NCI-H1694 treated with DMSO at 0.1 percent for 48 hours (cell line): ENCODE data around the gene GNAQ.

Source experiments
- DNase-seq: peaks from one replicate; lab custom pipeline; 2025; lab: John Stamatoyannopoulos, UW

The GNAQ gene

DNA sequence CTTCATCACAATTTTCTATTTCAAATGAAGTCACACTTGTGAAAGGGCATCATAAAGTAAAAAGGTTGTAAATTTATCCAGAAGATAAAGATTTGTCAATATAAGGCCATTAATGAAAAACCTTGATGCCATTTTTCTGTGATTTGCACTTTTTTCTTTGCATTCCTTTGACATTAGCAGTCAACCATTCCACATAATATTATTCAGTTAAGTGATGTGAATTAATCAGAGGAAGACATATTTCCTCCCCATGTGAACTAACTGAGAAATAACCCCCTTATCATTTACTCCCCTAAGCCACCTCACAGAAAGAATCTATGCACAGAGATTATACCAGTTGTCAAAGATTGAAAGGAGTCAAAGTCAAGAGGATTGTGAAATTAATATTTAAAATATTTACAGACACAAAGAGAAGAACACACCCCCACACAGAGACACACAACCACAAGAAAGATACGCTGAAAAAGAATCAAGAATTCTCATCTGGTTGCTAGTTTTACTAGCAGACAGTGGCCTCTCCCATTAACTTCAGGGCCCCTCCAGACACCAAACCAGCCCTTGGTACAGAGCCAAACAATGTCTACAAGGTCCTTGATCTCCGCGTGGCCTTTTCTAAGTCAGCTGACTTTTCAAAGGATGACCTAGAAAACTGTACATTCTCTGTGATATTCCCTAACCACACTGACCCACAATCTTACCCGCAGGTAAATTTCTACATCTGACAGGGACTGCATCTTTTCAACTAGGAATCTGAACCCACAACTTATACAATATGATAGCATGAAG, 29.5 kb downstream of the GNAQ start:
- no peak for DNase-seq

DNA sequence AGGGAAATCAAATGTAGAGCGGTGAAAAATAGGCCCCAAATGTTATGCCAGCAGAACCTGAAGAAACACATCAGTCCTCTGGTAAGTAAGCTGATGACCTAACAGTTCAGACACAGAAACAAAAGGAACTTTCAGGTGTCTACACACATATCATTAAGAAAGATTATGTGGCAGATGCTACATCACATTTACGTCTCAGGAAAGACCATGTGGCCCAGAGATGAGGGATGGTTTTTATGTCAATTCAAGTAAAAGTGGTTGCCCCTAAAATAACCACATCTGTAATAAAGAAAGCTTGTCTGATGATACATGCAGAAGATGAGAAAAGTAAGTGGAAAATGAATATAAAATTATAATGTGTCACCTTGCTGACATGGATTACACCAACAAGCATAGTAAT, 31.4 kb downstream of the GNAQ start:
- no peak for DNase-seq

DNA sequence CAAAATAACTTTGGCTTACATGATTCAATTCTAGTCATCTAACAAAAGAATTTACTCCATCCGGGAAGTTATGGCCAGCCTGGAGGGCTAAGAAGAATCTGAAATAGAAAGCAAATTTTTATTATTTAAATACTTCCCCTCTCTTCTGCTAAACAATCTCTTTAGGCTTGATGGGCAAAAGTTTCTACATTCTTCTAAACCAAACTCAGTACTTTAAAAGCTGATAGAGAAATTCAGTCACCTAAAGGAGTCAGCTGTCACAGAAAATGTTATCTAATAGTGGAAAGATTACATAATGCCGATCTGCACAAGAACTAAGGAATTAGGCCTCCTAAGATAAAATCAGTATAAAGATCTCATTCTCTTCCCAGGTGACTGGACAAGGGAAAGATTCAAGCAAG, 32.4 kb downstream of the GNAQ start:
- no peak for DNase-seq

DNA sequence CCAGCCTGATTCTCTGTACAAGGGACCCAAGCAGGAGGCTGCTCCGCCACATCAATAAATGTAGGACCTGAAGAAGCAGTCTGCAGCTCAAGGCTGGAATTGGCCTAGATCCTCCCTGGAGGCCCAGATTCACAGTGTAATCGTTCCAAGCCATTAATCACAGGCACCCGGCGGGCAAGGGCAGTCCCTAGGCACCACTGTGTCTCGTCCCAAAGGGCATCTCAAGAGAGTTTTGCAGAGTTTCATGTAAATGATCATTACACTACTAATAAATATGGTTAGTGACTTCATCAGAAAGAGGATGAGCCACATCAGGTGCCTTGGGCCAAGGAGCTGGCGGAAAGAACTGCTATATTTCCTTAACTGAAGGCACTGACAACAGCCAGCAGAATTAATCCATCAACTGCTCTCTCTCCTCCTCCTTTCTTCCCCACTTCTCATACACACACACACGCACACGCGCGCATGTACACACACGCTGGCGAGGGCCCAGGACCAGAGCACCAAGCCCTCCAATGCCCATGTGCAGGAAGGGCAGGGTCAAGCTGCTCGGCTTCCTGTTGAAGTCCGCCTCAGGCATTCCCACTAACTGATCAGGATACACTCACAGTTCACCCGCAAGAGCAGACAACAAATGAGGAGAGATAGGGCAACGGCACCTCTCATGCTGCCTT, 33.9 kb downstream of the GNAQ start:
- no peak for DNase-seq

DNA sequence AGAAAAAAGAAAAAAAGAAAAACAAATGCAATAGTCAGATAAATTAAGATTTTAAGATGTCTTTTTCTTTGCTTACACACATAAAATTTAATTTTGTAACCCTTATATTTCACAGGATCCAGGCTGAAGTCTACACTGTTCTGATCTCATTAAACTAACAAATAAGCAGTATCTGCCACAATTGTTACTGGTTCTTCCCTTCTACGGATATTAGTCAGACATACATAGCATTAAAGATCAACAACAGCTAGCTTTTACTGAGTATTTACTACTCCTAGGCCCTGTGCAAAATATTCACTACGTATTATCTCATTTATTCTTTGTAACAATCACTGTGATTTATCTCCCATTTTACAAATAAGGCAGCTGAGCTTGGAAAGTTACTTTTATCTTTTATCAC, 34.9 kb downstream of the GNAQ start:
- no peak for DNase-seq

DNA sequence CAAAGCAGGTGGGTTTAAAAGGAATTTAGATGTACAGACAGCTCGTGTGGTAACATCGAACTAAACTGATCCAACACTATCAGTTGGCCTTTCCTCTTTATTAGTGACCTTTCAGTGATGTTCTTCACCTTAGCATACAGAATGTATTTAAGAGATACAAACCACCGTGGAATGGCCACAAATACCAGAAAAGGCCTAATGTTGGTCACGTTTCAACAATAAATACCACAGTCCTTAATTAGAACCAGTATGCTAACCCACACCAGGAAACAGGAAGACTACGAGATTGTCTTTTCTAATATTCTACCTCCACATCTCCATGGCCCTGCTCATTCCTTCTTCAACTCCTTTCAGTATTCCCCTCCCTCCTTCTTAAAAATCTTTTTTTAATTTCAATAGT, 40.4 kb downstream of the GNAQ start:
- no peak for DNase-seq

DNA sequence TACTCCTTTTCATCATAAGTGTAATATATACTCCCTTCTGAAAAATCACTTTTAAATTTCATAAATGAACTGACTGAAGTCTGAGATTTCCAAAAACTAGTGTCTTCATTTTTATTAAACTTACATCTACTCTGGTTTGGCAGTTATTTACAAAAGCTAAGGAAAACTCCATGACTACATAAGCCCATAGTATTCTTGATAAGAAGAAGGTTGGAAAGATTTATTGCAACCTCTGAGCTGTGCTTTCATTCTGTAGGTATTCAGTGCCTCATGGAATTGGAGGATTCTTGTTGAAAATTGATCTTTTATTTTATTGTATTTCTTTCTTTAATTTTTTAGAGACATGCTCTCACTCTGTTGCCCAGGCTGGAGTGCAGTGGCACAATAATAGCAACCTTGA, 41.7 kb downstream of the GNAQ start:
- no peak for DNase-seq

DNA sequence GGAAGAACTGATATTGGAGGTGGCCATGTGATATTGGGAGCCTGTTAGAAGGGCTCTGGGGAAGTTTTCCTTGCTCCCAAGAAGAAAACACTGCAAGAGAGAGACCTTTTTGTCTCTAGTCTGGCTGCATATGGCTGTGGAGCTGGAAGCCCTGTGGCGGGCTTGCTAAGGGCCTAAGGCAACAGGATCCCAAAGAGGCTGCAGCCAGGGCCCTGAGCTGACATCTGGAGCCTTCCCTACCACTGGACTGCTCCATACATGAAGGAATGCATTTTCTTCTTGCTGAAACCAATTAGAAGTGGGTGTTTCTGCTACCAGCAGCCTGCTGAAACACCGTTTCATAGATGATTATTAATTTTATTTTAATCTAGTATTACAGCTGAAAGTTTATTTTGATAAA, 42.2 kb downstream of the GNAQ start:
- no peak for DNase-seq

DNA sequence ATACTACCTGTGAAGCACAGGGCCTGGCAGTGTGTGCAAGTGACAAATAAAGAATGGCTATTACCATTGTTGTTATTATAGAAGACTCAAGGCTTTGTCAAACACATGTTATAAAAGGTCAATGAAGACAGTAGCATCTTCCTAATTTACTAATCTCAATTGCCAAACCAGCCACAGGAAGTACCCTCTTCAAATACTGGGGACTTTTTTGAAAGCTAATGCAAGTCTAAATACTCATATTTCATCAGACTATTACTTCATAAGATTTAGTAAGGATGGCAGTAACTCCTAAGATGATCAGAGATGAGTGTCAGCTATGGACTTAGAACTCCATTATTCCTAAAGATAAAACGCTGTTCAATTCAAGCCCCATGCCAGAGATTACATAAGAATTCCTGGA, 43.0 kb downstream of the GNAQ start:
- DNase-seq = no peak

DNA sequence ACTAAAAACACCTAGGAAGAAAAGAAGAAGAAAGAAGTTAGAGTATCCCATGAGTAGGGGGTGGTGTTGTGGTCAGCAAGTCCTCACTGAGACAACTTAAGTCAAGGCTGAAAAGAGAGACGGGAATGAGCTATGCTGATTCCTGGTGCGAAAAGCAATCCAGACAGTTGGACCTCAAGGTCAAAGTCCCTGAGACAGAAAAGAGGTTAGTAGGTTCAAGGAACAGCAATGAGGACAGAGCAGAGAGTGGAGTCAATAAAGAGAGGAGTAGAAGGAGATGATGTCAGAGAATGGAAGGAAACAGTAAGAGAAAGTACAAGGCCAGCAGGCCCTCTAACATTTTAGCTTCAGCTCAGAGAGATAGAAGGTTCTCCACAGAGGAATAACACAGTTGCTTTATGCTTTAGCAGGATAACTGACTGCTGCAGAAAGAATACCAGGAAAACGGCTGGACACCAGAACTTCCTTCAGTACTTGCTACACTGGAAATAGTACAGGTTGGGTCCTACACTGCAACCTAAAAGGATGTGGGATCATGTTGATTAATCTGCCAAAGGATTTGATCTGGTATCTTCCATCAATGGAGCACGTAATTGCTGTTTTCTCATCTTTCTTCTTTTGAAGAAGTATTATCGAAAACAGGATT, 43.6 kb downstream of the GNAQ start:
- no peak for DNase-seq

DNA sequence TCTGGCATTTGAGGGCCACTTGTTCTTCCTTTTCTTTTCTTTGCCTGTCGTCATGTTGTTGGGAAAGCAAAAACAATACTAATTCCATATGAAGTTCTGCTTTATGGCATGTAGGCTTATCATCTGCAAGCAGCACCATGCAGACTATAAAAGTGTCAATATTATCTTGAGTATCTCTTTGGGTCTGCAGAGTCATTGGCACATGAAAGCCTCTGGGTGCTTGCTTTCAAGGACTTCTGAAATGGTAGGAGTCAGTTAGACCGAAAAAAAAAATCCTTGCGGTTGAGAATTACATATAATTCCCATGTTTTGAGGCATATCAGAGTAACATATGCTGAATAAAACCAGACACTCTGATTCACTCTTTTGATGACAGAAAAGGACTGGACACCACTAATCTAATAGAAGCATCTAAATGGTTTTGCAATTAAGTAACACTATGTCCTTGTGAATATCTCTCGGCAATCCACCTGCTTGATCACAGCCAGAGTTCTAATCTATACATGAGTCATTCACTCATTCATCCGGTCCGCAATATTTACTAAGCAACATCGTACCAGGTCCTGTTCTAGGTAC, 44.4 kb downstream of the GNAQ start:
- no peak for DNase-seq

DNA sequence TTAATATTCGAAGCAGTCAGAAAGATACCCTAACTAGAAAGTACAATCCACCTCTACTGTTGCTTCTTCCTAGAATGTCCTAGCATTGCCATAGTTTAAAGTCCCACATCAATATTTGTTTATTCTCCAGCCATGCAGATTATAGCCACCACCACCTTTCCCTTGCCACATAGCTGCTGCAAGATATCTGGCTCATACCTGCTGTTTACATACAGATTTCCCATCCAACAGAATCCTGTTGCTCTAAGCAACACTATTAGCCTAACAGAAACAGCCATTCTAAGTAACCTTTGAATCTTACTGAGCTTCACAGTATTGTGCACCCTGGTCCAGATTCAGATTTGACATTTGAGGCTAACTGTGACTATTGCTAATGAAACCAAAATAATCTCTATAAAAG, 45.6 kb downstream of the GNAQ start:
- no peak for DNase-seq

DNA sequence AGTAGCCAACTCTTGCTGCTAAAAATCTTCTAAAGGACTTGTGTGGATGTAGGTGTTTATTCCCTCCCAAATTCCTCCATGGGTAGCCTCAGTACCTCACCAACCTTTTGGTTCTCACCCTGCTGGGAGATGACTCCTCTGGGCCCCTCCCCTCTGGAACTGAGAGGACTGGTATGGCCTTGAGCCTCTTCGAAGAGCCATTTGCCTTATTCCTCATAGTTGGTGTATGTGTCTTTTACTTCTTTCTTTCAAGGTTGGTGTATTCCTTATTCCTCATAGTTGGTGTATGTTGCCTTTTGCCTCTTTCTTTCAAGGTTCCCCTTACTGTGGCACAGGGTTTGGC, 48.3 kb downstream of the GNAQ start:
- no peak for DNase-seq

DNA sequence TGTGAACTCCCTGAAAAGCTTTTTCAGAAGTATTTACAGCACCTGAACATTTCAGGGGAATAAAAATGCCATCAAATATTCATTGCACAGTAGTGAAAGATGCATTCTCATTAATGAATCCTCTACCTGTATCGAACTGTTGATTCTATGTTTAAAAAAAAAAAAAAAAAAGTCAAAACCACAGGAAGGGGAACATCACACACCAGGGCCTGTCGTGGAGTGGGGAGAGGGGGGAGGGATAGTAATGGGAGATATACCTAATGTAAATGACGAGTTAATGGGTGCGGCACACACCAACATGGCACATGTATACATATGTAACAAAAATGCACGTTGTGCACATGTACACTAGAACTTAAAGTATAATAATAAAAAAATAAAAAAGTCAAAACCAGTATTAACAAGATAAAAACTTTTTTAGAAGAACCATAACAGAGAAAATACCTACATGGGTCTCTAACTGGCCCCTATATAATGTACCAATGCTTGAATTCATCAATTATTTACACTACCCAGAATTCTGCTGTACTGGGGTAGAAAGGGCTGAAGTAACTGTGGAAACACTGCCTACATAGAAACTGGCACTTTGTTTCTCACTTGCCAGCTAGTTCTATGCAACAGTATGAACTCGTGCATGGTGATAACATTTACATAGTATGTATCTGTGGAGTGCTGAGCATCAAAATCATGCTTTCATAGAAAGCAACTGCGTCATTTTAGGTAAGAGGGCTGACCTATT, 48.9 kb downstream of the GNAQ start:
- no peak for DNase-seq

DNA sequence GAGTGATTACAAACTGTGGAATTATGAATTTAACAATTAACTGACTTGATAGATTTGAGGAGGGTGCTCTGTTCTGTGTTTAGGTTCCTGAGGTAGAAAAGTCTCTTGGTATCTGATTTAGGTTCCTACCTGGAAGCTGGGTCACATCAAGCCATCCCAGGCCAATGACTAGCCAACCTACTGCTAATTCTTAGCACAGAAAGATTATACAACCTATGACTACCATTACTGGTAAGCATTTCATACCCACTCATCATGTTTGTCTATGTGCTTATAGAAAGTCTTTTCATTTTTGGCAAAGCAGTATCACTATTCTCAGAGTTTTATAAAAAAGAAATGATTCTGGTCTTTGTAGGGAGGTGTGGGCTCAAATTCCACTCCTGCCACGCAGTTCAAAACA, 49.7 kb downstream of the GNAQ start:
- DNase-seq = no peak

DNA sequence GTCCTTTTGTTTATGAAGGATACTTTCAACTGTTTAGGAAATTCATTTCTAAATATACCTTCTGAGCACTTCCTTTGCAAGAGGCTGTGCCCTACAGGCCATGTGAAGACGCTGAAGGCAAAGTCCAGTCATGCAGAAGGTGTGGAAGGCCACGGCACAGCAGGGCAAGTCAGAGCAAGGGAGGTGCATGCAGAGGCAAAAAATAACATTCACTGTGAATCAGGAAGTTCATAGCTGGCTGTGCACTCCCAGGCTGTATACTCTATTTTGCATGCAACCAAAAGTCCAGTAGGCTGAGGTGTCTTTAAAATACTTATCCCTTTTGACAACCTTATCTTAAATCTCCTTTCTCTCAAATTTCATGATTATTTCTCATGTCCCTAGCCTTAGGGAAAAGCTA, 50.3 kb downstream of the GNAQ start:
- DNase-seq = no peak

DNA sequence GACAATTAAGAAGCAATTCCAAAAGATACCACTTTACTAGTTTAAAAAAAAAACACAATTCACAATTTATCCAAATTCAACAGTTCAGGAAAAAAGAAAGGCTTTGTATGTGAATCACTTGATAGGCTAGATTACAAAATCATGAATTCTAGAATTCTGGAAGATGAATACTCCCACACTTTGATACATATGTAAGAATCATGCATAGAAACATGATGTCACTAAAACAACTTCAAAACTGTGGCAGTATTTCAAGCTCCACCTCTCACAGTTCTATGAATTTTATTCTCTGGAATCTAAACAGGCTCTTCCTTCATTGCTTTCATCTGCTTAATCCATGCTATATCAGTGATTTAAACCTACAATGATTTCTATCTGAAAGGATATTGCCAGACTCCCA, 51.0 kb downstream of the GNAQ start:
- no peak for DNase-seq

DNA sequence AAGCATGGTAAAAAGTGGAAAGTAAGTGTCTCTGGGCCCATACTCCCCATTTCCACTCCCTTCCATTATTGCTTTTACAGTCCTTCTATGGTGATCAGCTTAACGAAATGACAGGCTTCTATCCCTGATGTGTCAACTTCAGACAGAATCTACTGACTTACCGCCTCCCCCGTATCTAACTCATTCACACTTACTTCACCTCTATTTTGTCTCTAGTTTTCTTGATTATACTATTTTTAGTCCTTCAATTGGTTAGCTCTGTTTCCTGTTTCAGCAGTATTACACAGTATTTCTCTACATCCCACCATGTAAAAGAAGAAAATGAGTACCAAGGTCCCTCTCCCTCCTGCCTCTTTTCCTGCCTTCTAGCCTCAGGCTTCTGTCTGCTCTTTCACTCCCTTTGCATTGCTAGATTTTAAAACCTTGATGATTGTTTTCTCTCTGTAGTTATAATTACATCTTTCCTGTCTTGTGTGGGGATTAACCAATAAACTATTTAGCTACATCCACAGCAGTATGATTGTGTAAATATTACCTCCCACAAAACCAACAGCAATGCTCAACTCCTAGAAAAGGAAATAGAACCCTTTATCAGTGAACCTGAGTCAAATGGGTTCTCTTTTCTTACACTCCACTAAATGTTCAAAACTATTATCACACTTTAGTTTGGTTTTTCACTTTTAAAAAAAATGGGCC, 53.4 kb downstream of the GNAQ start:
- DNase-seq = no peak

DNA sequence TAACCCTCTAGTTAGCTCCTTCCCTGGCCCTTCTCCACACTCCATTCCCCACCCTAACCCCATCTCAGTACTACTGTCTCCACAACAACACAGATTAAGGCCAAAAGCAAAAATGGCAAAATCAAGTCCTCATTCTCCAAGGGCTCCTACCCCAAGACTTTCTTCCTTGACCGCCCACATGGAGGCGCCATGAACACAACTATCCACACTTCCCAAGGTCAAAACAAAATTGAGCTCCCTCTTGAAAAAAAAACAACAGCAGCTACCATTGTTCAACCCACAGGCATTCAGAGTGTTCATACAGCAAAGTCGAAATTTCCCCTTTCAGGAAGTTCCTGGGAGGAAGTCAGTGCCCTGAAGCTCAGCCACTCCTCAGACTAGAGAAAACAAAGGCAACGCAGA, 54.4 kb downstream of the GNAQ start:
- DNase-seq = no peak

DNA sequence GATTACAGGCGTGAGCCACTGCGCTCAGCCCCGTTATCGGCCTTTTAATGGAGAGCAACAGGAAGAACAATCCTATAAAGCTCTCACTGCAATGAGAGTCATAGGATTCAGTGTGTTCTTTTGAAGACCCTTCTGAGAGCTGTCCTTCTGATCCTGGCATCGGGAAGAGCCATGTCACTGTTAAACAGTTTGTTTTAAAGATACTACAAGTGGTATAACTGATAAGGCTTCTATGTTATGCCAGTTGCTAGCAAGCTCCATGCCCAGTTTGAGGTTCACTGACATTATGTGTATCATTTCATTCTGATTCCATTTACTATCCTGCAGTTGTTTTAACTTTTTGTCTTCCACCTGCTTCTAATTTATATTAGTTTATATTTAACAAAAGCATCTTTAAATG, 55.8 kb downstream of the GNAQ start:
- DNase-seq = no peak

DNA sequence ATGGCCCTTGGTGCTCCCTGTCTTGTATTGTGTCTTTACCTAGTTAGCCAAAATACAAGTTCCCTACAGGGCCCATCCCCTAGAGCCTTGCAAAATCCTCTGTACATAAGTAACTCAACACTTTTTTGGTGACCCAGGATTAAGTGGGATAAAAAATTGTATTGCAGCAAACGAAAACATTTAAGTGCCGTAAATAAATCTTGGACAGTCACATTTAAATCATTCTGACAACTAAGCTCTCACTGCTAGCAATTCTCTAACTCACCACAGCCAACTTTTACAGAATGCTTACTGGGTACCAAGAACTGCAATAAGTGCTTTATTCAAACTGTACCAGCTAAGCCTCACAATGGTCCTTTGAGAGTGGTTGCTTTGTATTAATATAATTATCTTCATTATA, 56.6 kb downstream of the GNAQ start:
- no peak for DNase-seq

DNA sequence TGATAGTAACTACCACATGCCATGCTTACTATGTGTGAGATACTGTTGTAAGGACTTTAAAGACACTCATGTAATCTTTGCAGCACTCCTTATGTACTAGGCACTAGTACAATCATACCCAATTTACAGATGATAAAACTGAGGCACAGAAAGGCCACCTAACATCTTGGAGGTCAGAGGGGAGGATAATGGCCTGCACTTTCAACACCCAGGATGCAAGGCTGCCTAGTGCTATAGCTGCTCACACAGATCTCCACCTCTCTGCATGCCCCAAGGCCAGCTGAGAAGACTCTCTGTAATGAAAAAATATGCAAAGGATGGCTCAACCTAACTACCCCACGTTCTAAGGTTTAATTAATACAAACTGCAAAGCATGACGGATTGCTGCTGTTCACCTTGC, 57.2 kb downstream of the GNAQ start:
- no peak for DNase-seq
